NB4 (cell line): ENCODE data around the gene CD8B.
"Not testable (repeated sequence)": the region's sequence is repeated elsewhere in the genome, so short reads cannot be mapped to it uniquely, and the experiment has no call there.

Experiments
- POLR2A ChIP-seq: IDR thresholded peaks from 2 replicates; pipeline ENCODE4 v1.6.1; 2011; ENCODE audit warnings: mild to moderate bottlenecking; ENCODE audit not compliant: insufficient read length; ENCODE audit errors: extremely low read depth
- TF ChIP-seq, protein P1 (sequence below): IDR thresholded peaks from one replicate; pipeline ENCODE4 v1.5.1; 2012; ENCODE audit warnings: low read depth, low read length

DNA sequence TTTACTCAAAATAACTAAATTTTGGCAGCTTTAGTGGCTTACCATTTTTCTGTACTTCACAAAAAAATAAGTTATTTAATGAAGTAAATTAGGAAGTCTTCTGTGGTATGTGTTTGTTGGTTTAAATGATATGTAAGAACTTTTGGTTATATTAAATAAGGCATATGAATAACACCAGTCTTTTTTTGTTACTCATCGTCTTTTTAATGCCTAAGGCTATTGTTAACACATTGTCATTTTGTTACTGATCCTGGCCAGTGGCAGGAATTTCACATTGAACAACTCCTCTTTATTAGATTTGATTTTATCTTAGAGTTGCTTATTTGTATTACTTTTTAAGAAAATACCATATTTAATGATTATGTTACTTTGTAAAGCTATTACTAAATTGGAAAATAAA lies 17.3 kb upstream of the CD8B start:
- TF ChIP-seq POLR2A, result not testable (repeated sequence)
- TF ChIP-seq, protein P1, sequence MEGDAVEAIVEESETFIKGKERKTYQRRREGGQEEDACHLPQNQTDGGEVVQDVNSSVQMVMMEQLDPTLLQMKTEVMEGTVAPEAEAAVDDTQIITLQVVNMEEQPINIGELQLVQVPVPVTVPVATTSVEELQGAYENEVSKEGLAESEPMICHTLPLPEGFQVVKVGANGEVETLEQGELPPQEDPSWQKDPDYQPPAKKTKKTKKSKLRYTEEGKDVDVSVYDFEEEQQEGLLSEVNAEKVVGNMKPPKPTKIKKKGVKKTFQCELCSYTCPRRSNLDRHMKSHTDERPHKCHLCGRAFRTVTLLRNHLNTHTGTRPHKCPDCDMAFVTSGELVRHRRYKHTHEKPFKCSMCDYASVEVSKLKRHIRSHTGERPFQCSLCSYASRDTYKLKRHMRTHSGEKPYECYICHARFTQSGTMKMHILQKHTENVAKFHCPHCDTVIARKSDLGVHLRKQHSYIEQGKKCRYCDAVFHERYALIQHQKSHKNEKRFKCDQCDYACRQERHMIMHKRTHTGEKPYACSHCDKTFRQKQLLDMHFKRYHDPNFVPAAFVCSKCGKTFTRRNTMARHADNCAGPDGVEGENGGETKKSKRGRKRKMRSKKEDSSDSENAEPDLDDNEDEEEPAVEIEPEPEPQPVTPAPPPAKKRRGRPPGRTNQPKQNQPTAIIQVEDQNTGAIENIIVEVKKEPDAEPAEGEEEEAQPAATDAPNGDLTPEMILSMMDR, result not testable (repeated sequence)
